Inferior parietal cortex (tissue), 1 donor: Measurements from ENCODE around the gene SPAG6.

Experiments
- DNase-seq: peaks from one replicate; pipeline ENCODE4 v3.0.0-alpha.2; 2016; ENCODE audit errors: extremely low spot score

Gene SPAG6

DNA sequence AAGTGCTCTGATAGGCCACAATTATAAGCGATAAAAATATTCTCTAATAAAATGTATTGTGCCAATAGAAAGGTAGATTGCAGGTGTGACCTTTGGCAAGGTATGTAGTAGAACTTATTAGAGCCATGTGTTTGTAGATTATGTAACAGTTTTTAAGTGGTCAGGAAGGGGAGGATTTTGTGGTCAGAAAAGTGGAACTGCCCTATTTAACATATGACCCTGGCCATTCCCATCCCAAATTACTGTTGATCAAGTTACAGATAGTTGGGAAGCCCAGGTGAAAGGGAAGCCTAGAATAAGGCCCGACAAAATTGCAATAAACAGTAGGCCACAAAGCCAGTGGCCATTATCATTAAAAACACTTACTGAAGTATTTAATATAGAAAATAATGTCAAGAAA, 89.2 kb downstream of the SPAG6 start:
- no peak for DNase-seq

DNA sequence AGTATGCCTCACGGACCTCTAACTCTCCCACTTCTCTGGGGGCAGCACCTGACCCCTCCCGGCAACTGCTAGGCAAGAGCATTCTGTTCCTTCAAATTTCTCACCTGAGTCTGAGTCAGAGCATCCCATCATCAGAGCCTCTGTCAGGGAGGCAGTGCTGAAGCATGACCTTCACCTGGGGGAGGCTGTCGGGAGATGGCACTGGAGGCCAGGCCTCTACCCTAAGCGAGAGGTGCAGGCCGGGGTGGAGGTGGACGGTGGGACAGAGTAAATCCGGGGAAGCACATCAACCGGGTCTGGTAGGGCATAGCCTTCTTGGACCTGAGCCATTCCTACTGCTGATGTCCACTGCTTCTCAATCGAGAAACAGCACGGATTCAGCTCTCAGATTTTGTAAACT, 90.4 kb downstream of the SPAG6 start:
- no peak for DNase-seq

DNA sequence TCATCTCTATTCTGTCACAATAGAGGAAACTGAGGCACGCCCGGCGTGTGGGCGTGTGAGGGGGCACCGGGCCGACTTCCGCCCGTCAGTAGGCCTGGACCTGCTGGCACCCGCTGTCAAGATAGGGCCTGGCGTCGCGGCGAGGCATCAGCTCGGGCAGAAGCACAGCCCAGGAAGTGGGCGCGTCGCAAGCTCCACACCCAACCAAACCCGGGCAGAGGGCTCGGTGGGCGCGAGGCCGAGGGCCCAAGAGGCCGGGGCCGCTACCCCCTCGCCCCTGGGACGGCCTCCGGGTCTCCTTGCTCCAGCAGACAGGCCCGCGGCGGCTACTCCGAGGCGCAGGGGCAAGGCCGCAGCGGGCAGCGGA, 91.2 kb downstream of the SPAG6 start:
- DNase-seq = no peak

DNA sequence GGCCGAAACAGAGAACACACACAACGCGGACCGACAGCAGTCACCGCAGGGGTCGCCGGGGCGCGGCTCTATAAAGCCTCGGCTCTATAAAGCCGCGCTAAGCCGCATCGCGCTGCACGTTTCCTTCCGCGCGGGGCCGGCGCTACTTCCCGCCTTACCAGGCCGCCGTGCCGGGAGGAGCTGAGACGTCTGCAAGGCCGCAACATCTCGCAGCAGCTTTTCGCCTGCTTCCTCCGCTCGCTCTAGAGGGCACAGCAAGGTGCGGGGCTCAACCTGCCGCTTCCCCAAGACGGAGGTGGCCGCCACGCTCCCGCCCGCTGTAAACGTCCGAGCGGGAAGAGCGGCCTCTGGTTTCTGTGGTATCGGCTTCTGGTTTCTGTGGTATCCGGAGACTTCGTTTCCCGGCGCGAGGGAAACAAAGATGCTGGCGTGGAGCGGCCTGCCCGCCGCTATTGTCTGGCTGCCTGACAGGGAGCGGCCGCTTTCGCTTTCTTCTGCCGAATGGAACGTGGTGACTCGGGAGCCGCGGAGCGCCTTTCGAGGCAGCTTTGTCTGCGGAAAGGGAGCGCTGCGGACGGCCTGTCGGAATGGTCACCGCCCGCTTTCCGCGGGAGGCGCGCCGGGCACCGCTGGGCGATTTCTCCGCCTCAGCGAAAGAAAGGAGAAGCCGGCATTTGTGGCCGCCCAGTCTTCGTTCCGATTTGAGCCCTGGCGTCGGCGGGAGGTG, 91.8 kb downstream of the SPAG6 start:
- DNase-seq = peak; percentile 81

DNA sequence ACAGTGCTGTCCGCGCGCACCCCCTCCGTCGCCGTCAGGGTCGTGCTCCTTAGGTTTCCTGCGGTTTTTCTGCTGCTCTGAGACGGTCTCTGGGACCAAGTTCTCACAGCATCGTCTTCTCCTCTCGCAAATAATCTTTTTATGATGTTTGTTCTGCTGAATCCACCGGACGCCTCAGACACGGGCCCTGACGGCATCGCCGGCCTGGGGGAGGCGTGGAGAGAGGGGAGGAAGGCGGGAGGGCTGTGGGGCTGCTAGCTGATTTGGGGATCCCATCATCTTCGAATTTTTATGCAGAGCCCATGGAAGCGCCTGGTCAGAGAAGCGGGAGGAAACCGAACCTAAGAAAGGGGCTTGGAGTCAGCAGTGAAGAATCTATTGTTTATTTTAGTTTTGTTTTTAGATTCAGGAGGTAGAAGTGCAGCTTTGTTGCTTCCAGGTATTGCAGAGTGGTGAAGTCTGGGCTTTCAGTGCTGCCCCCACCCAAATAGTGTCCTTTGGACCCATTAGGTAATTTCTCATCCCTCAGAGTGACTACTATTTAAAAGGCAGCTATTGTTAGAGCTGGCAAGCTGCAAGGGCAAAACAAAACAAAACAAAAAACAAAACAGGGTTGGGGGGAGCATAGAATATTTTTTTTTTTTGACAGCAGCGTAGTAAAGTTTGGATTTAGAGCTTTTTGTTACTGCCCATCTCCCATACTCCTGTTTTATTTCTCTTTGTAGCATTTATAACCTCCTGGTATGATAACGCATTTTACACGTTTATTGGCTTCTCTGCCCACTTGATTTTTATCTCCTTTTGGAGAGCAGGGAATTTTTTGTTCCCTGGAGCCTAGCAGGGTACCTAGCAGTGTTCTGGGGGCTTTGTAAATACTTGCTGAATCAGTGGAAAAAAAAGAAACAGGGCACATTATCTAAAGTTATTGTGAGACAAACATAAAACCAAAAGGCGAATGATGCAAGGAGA, 92.6 kb downstream of the SPAG6 start:
- DNase-seq = peak; percentile 51

DNA sequence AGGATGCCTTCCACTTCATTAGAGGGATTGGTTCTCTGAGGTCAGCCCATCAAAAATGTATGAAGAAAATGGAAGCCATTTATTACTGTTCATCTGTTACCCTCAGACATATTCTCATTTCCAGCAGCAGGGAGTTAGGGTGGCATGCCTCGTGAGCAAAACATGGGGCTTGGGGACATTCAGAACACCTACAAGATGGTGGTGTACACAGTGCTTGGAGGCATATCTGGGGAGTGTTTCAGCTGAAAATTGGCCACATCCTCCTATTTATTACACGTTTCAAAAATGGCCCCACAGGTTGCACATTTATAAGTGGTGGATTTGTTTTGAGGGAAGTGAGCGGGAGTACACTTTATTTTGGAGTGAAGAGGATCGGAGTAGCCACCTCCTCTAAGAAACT, 93.4 kb downstream of the SPAG6 start:
- DNase-seq = no peak

DNA sequence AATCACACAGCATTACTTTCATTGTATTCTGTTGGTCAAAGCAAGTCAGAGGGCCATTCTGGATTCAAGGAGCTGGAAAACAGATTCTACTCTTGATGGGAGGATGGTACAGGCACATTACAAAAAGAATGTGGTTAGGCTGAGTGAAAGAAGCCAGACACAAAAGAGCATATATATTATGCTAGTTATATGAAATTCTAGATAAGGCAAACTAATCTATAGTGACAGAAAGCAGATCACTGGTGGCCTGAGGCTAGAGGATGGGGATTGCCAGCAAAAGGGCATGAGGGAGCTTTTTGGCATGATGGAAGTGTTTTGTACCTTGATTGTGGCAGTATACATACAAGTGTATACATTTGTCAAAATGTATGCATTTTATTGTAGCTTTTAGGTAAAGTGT, 96.8 kb downstream of the SPAG6 start:
- no peak for DNase-seq

DNA sequence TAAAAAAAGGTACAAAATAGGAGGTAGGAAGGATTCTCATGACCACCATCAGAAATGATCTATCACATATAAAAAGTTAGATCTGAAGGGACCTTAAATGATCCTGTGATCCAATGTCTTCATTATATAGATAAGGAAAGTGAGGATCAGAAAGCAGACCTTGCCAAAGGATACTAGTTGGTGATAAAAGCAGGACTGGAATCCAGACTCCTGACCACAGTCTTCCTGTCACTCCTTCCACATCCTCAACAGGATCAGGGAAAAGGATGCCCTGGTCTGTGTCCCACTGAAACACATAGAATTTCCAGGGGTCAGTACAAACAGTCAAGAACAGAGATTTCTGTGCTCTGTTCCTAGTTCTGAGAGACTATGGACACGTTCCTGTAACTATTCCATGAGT, 97.2 kb downstream of the SPAG6 start:
- DNase-seq = no peak

DNA sequence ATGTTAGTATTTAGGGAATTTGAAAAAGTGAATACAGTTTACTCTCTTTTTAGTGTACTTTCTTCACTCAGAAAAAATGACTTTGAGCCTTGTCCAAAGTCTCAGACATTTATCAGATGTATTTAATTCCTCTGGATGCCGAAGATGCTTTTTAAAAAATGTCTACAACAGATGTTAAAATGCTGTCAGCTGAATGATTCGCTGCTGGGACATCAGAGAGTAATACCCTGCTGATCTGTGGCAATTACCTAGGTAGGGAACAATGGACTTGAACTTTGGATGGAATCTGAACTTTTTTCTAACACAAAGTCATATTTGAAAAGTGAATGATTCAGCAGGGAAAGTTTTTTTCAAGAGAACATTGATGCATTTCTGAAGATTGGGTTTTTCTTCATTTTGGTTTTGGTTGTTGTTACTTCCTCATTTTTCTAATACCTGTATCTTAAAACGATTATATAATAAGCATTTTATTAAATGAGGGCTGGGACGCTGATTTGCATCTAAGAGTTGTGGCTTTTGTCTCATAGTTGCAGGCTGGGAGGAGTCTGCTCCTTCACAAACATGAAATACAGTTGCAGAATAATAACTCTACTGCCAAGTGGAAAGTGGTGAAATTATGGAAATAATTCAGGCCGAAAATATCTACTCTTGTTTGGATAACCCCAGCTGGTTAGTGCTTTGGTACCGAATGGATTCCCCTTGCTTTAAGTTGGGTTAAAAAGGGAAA, 98.0 kb downstream of the SPAG6 start:
- no peak for DNase-seq

DNA sequence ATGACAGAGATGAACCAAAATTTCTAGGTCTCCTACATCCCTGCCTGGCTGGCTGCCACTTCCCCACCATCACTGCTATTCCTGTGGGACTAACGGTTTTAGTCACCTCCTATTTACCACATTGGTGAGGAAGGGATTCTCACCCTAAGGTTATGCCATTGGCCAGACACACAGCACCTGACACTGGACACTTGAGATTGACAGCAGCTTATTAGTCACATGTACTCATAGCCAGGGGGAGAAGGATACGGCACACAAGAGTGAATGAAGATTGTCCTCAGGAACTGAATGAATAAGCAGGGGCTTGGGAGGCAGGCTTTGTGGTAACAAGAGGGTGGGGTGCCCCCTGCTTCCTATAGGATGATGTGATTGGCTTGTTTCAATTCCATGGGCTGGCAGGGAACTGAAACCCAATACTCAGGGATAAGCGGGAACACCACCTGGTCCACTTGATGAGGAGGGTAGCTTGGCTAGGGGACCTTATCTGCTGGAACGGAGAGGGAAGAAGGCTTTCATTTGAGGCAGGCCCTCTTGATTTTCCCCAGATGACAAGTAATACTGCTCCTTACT, 99.0 kb downstream of the SPAG6 start:
- no peak for DNase-seq

DNA sequence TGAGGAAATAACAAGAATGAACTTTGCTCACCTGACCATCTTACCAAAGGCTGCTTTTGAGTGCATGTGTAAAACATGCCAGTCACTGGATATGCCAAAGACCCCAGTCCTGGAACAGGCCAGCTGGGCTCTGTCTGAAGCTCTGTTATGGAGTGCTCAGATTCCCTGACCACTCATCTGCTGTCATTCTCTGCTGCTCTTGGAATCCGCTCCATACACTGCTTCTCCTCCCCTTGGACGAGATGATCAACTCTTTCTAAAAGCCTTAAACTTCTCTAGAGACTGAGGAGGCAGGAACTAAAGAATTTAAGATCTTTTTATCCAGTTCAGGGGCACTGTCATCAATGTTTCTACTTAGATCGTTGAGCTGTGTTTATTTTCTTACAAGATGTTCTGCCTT, 100.2 kb downstream of the SPAG6 start:
- no peak for DNase-seq

DNA sequence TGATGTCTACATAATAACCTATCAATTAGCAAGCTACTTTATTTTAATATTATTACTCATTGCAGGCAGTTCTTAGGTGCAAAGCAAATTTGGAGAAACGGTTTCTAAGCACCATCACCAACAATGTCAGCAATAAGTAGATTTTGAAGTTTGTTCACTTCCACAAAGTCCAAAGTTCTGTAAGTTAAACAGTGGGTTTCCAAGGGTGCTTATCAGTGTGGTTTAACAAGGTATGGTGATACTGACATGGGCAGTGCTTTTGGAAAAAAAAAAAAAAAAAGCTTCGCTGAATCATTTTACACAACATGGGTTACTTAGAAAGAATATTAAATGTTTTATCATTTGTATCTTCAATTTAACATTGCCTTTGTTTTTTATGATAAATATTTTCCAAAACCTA, 101.8 kb downstream of the SPAG6 start:
- DNase-seq = no peak

DNA sequence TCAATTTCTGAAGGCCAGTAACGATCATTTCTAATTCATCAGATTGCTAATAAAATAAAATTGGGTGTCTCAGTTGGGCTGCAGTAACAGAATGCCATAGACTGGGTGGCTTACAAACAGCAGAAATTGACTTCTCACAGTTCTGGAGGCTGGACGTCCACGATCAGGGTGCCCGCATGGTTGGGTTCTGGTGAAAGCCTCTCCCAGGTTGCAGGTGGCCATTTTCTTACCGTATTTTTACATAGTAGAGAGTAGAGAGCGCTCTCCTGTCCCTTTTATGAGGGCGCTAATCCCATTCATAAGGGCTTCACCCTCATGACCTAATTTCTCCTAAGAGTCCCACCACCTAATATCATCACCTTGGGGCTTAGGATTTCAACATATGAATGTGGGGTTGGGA, 106.0 kb downstream of the SPAG6 start:
- no peak for DNase-seq

DNA sequence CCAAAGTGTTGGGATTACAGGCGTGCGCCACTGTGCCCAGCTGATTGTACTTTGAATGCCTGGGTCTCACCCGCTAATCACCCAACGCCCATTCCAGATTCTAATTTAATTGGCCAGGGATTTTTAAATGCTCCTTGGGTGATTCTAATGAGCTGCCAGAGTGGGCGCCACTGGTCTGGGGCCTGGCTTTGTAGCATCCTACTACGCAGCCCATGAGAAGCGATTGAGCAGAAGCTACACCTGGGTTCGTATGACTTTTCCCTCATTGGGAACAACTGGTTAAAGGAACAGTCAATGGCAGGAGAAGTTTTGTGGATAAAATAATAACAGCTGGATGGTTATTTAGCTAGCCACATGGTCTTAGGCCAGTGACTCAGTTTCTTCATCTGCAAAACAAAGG, 108.0 kb downstream of the SPAG6 start:
- no peak for DNase-seq

DNA sequence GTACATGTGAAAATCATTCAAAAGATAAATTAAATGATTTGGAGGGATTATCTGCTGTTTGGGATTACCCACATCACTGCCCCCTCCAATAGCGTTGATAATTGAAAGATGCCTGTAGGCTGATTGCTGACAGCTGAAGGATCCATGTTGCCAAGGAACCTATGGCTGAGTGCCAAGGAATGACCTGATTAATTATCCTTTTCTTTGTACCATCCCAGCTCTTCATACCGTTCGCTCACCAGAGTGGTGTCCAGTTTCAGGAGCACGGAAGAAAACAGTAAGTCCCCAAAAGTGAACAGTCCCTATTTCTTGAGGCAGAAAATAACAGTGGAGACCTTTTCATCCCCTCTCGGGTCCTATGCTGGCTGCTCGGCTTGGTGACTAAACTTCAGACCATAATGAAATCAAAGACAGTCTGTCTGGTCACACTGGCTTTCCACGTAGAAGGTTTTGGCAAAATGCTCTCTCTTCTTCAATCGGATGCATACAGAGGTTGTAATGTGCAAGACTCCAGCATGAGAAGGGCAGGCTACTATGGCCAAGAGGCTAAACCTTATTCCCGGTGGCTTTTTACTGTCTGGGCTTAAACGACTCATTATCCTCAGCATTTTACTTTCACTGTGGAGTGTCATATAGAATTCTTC, 108.8 kb downstream of the SPAG6 start:
- DNase-seq = no peak

DNA sequence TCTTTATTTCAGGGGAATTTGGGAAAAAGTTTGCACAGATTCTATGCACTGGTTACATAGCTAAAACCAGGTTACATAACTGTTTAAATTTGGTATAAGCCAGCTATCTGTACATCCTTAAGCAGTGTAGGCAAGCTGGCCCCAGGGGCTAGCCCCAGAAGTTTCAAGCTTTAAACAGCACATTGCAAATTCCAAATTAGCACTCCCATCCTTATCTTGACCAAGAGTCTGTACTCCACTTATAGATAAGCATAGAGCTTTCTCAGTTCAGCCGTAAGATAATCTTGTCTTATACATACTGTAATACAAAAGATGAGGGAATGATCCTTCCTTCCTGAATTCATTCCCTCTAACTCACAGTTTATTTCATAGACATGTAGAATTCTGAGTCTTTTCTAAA, 109.3 kb downstream of the SPAG6 start:
- DNase-seq = no peak

DNA sequence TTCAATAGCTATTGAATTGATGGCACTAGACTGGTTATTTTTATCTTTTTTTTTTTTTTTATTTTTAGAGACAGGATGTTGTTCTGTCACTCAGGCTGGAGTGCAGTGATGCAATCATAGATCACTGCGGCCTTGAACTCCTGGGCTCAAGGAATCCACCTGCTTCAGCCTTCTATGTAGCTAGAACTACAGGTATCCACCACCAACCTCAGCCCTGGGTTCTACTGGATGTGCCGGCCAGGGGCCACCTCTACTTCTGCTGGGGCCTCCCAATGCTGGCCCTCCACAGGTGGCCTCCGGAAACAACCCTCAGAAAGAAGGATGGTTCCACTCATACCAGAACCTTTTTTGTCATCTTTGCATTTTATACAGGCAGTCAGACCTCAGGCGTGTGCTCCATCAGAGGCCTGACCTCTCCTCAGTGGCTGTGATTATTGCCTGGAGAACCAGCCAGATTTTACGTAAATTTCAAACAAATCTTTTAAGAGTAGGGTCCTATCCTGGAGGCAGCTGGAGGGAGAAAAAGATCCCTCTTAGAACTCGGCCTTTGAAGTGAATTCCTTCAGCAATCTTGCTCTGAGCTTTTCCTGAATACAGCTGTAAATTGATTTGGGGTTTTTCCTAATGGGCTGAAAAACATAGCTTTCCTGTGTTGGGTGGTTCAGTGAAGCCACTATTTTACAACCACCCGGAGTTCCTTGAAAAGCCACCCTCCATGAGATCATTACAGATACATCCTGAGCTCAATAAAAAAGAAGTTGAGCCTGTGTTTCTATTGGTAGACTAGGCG, 110.0 kb downstream of the SPAG6 start:
- no peak for DNase-seq

DNA sequence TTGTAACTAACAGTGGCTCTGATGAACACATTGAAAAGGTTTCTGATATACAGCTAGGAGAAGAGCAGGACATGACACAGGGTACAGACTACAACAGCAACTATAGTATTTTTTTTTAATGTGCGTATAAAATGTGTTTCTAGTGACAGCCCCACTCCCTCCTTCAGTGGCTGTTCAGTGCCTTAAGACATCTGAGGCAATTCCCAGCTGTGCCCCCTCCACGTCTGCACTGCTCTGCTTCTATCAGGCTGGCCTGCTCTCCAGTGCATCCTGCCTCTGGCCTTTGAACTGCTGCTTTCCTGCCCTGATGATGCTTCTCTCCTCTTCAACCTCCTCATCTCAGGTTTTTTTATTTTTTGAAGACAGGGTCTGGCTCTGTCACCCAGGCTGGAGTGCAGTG, 111.2 kb downstream of the SPAG6 start:
- DNase-seq = no peak

DNA sequence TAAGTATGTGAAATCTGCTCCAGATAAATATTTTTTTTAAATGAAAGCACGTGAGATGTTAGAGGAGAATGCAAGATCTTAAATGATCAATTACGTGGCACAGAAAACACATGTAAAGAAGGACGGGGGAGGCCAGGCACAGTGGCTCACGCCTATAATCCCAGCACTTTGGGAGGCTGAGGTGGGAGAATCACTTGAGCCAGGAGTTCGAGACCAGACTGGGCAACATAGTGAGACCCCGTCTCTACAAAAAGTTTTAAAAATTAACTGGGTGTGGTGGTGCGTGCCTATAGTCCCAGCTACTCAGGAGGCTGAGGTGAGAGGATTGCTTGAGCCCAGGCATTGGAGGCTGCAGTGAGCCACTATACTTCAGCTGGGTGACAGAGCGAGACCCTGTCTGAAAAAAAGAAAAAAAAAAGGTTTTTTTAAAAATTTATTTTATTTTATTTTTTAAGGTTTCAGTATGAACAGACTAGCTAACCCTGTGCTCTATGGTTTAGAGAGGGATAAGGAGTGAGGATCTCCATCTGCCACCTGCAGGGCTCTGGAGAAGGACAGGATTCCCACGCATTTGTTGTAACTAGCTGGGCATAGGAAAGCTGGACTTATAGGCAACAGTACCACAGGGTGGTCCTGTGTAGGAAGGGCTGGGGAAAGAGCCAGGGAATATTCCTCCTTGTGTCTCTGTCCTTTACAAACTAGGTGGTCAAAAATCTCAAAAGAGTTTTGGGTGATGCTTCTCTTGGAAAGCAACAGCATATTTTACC, 113.2 kb downstream of the SPAG6 start:
- DNase-seq = no peak

DNA sequence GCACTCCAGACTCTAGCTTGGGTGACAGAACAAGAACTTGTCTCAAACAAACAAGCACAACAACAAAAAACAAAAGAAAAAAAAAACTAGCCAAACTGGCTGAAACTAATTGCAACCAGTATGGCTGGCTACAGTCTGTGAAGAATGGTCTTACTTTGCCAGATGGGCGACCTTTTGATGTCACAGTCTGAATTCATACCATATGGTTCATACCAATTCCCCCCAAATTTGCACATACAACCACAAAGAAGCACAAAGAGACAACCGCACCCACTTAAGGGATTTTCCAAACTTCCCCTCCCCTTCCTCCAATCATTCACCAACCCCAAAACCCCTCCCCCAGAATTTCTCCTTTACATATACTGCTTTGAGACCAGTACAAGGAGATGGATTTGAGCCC, 114.2 kb downstream of the SPAG6 start:
- DNase-seq = no peak
